ENCODE measurements around the gene CST7.
A peak's percentile ranks its signal among the peaks of the same experiment; 100 is the strongest.
"Not testable (repeated sequence)": the region's sequence is repeated elsewhere in the genome, so short reads cannot be mapped to it uniquely, and the experiment has no call there.

DNA sequence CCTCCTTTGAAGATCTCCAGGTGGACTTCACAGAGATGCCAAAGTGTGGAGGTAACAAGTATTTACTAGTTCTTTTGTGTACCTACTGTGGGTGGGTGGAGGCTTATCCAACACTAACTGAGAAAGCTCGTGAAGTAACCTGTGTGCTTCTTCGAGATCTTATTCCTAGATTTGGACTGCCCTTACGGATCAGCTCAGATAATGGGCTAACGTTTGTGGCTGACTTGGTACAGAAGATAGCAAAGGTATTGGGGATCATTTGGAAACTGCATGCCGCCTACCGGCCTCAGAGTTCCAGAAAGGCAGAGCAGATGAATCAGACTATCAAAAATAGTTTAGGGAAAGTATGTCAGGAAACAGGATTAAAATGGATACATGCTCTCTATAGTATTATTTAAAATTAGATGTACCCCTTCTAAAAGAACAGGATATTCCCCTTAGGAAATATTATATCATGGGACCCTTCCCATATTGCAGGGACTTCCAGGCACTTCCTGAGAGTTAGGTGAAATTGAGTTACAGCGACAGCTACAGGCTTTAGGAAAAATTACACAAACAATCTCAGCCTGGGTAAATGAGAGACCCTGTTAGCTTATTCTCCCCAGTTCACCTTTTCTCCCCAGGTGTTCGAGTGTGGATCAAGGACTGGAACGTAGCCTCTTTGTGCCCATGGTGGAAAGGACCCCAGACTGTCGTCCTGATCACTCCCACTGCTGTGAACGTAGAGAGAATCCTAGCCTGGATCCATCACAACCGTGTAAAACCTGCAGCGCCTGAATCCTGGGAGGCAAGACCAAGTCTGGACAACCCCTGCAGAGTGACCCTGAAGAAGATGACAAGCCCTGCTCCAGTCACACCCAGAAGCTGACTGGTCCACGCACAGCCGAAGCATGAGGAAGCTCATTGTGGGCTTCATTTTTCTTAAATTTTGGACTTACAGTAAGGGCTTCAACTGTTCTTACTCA is 18.1 kb upstream of the CST7 start:
- peak; percentile 21 for TF ChIP-seq CTCF (IDR thresholded peaks at IDR 0.05; ENCODE audit: insufficient read depth, low read length, poor library complexity, severe bottlenecking)
- TF ChIP-seq EZH2phosphoT487 (conservative IDR thresholded peaks at IDR 0.05; ENCODE audit: low read length), result not testable (repeated sequence)
